ENCODE results near the gene FTO.

The FTO gene

GRCh38 chr16:54066451-54067105 is 362.6 kb downstream of the FTO start:
- DNase-seq: no peak

GRCh38 chr16:54067322-54068065 is 363.5 kb downstream of the FTO start:
- DNase-seq: no peak

GRCh38 chr16:54068212-54068611 is 364.3 kb downstream of the FTO start:
- no peak for DNase-seq

- DNase-seq: no peak
These were observed 365.8 kb downstream of the FTO start for GRCh38 chr16:54069601-54070239.

DNA sequence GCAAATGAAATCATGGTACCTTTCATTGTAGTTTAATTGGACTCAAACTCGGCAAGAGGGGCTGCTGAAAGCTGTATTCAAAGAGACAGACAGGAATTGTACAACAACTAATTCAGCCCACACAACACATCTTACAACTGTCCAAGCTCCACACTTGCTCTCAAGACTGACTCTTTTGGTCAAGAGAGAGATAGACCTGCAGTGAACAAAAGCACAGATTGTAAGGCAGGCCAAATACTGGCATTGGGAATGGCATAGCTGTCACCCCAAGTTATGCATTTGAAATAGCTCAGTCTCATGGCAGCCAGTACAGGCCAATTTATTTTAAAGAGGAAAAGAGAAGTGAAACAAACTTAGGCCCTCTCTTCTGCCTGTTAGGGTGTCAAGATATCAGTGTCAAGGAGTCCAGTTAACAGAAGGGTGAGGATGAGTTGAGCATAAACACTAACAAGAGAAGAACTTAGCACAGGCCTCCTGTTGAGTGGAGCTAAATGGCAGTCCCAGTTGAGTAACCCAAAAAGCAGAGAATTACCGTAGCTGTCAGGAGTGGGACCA is 366.9 kb downstream of the FTO start:
- no peak for DNase-seq

DNA sequence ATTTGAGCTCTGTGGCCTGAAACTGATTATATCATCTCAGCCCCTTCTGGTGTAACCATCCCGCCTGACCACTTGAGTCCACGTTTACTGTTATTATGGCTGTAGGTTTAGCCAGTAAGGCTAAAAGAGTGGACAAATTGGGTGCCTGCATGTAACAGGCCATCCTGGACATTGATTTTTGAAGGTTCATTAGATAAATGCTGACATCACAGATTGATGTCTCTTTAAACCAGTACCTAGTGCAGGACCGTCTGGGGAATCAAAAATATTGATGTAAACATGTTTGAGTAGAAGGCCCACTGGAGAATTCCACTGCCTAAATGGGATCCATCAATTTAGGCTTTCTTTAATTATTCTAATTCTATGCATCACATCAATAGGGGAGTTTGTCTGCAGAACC is 367.6 kb downstream of the FTO start:
- no peak for DNase-seq

DNA sequence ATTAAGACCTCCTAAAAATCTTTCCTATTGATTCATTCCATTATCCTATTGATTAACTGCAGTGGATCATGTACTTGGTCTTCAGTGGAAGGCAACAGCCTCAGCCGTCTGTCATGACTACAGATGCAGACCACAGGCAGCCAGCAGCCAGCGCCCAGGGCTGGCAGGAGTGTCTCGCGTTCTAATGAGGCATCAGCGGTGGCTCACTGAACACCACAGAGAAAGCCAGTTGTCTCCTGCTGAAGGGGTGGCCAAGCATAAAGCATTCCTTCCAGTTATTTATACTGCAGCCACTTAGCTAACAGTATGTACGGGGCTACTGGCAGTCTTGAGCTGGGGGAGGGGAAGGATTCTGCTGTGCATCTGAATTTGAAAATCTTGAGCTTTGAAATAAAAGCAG is 368.3 kb downstream of the FTO start:
- no peak for DNase-seq

GRCh38 chr16:54073356-54073755 is 369.4 kb downstream of the FTO start:
- no peak for DNase-seq

DNA sequence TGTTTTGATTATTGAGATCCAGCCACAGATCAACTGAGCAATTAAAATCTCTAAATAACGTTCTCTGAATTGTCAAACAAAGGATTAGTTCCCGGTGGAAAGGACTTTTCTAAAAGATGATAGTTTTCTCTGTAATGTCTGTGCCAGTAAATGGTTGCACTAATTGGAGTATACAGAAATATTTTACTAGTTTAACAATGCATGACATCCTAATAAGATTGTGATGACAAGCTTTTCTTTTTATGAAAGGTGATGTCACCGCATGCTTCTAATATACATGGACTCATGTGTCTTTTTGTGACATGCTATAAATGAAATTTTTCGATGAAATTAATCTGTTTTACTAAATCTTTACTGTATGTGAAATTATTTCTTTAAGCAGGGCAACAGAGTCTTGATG is 371.5 kb downstream of the FTO start:
- no peak for DNase-seq

DNA sequence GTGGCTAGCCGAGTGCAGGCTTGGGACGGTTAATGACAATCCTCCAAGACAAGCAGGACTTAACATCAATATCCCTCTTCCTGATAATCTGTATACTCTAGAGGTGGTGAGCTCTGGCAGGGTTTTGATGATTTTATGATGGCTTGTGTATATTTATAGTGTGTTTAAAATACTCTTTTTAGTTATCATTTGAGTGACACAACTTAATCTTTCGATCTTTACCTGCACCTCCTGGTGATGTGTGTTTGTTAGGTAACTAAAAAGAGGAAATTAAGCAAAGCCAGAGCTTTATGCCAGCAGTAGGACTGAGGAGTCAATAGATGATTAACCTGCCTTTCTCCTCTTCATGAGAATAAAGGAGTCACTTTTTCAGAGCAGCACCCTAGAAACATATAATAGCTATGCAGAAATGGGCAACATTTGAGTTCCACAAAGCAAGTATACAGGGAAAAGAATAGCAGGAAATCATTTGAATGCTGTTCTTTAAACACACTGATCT is 372.1 kb downstream of the FTO start:
- DNase-seq: no peak

GRCh38 chr16:54077050-54077821 is 373.3 kb downstream of the FTO start:
- no peak for DNase-seq

GRCh38 chr16:54080524-54081008 is 376.6 kb downstream of the FTO start:
- no peak for DNase-seq

DNA sequence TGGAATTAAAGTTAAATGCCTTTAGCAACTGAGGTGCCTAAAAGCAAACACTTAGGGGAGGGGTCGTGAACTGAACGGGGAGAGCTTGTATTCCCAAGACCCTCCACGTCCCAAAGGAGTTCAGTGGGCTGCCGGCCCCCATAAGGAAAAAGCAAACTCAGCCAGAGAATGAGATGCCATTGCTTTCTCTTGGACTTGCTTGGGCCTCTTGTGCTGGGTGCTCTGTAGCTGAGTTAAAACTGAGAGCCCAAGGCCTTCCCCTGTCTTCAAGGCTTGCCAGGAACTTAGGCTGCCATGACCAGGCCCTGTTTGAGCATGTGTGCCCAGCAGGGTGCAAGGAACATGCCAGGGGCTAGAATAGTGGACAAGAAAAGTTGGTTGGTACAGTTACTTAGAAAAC is 382.8 kb downstream of the FTO start:
- DNase-seq: no peak

GRCh38 chr16:54090602-54091001 is 386.6 kb downstream of the FTO start:
- no peak for DNase-seq

DNA sequence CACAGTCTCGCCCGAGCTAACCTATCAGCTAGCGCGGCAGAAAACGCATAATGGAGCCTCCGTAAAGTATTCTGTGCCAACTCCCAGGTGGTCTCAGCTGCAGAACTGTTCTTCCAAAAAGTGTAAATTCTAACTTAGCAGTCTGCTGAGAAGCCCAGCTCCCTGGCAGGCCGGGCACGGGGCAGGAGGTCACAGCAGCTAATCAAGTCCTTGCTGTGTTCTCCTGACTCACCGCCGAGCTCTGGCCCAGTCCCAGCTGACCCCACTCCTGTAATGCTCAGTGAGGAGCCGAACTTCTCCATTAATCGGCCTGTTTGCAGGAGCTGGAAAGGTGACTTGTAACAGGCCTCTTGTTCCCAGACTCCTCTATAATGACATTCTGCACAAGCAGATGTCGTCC is 389.3 kb downstream of the FTO start:
- DNase-seq: no peak

DNA sequence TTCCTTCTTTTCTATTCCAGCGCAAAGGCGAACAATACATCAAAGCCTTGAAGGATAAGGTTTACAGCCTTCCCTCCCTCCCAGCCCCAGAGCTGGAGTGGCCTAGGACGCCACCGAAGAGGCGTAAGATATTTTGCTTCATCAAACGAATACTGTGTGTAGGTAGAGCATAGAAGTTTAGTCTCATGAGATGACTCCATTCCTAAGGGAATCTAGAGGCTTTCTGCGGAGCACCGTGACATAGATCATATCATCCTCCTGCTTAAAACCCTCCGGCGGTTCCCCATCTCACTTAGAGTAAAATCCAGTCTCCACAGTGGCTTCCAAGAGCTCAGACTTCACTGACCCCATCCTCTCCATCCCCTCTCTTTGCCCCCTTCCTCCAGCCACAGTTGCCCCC is 390.7 kb downstream of the FTO start:
- DNase-seq: no peak

GRCh38 chr16:54096607-54097006 is 392.7 kb downstream of the FTO start:
- DNase-seq: no peak

- DNase-seq: no peak
These were observed 393.8 kb downstream of the FTO start for GRCh38 chr16:54097774-54098173.

DNA sequence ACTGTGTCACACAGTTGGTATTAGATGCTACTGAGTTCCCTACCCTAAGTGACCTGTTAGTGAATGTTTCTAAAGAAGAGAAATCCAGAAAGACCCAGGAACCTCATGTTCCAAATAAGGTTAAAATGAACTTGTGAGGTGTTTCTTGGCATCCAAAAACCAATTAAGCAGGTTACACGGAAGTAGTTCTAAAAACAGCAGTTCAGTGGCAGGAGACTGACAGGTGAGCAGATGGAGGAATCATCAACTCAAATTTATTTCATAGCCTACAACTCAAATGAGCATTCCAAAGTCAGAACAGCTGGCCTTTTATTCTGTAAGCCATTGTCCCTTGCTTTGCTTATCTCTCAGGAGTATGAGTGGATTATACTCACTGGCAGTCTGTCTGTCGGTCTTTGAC is 394.3 kb downstream of the FTO start:
- no peak for DNase-seq

- DNase-seq: no peak
These were observed 395.7 kb downstream of the FTO start for GRCh38 chr16:54099627-54100026.

GRCh38 chr16:54102888-54103866 is 399.2 kb downstream of the FTO start:
- no peak for DNase-seq

GRCh38 chr16:54106057-54106456 is 402.1 kb downstream of the FTO start:
- no peak for DNase-seq
